ENCODE measurements around the gene TRANK1.

TRANK1 gene

GRCh38 chr3:36989005-36989404 is 44.2 kb upstream of the TRANK1 start:
- no peak overlapping the region for H3K4me3 ChIP-seq (ENCODE audit: low read length)
- TF ChIP-seq, protein P1, sequence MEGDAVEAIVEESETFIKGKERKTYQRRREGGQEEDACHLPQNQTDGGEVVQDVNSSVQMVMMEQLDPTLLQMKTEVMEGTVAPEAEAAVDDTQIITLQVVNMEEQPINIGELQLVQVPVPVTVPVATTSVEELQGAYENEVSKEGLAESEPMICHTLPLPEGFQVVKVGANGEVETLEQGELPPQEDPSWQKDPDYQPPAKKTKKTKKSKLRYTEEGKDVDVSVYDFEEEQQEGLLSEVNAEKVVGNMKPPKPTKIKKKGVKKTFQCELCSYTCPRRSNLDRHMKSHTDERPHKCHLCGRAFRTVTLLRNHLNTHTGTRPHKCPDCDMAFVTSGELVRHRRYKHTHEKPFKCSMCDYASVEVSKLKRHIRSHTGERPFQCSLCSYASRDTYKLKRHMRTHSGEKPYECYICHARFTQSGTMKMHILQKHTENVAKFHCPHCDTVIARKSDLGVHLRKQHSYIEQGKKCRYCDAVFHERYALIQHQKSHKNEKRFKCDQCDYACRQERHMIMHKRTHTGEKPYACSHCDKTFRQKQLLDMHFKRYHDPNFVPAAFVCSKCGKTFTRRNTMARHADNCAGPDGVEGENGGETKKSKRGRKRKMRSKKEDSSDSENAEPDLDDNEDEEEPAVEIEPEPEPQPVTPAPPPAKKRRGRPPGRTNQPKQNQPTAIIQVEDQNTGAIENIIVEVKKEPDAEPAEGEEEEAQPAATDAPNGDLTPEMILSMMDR (IDR thresholded peaks at IDR 0.05; ENCODE audit: insufficient read depth, low read depth, low read length, missing control alignments), result no peak
- DNase-seq (ENCODE audit: low read depth), result no peak

DNA sequence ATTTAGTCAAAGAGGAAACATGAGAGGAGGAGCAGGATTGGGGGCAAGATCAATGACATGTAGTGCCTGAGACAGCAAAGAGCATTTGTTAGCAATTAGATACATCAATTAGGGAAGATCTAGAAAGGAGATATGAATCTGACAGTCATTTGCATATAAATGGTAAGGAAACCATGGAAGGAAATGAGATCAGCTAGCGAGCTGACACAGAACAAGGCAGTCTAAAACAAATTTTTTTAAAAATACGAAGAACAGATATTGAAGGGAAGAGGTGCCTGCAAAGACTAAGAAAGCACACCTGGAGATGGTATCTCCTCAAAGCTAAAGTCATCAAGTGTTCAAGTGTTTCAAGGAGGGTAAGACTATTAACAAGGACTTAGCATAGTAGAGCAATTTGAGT is 43.5 kb upstream of the TRANK1 start:
- H3K4me3 ChIP-seq (ENCODE audit: low read length), result no peak overlapping the region
- DNase-seq (ENCODE audit: low read depth), result no peak
- TF ChIP-seq, protein P1 (IDR thresholded peaks at IDR 0.05; ENCODE audit: insufficient read depth, low read depth, low read length, missing control alignments), result no peak

DNA sequence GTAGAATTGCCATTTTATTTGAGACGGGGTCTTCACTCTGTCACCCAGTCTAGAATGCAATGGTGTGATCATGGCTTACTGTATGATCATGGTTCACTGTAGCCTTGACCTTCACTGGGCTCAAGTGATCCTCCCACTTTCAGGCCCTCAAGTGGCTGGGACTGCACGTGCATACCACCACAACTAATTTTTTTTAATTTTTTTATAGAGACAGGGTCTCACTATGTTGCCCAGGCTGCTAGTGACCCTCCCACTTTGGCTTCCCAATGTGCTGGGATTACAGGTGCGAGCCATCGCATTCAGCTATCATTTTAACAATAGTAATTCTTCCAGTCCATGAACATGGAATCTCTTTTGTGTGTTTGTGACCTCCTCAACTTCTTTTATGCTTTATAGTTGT is 36.2 kb upstream of the TRANK1 start:
- TF ChIP-seq, protein P1 (IDR thresholded peaks at IDR 0.05; ENCODE audit: insufficient read depth, low read depth, low read length, missing control alignments), result no peak
- H3K4me3 ChIP-seq (ENCODE audit: low read length), result no peak overlapping the region
- DNase-seq (ENCODE audit: low read depth), result no peak

DNA sequence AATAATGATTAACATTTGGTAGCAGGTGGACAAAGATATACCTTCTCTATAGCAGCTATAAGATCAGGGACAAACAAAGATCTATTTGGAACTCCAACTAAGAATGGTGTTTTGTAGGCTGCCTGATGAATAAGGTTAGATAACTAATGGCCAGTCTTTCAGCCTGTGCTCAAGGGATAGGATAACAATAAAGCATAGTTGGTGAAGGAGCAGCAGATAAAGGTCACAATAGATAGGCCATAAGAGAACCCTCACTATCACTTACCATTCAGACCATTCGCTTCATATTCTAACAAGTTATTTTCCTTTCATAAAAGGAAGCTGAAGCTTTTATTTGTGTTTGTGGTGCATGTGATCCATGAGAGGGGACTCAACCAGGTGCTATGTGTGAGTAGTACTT is 28.3 kb upstream of the TRANK1 start:
- no peak overlapping the region for H3K4me3 ChIP-seq (ENCODE audit: low read length)
- TF ChIP-seq, protein P1 (IDR thresholded peaks at IDR 0.05; ENCODE audit: insufficient read depth, low read depth, low read length, missing control alignments), result no peak
- no peak for DNase-seq (ENCODE audit: low read depth)

GRCh38 chr3:36972163-36972562 is 27.3 kb upstream of the TRANK1 start:
- no peak overlapping the region for H3K4me3 ChIP-seq (ENCODE audit: low read length)
- no peak for DNase-seq (ENCODE audit: low read depth)
- TF ChIP-seq, protein P1 (IDR thresholded peaks at IDR 0.05; ENCODE audit: insufficient read depth, low read depth, low read length, missing control alignments), result no peak

DNA sequence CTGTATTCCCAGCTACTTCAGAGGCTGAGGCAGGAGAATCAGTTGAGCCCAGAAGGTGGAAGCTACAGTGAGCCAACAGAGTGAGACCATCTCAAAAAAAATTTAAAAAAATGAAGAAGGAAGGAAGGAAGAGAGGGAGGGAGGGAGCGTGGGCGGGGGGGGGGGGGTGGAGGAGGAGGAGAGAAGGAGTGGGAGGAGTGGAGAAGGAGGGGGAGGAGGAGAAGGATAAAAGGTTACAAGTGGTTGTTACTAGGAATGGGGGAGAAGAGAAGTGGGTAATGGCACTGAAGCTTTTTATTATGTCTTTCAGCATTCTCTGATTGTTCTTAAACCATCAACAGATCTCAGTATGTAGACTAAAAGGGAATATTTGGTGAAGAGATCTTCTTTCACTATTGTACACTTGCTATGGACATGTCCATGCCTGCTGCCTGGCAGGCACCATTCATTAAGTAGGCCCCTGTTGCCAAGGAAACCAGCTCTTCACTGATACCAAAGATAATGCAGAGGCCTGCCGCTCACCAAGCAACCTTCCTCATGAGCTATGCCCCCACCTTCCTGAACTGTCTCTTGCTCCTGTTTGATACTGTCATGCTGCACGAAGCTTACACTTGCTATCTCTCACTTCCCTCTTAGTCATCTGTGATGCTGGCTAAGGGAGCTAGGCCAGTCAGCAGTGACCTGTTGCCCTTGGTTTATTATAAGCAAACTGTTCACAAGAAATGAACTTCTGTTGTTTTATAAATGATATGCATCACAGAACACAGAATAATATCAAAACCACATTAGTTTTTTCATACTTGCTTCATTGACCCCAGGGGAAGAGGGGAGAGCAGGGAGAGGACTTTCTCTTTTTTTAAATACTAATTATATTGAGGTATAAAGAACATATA is 24.9 kb upstream of the TRANK1 start:
- no peak overlapping the region for H3K4me3 ChIP-seq (ENCODE audit: low read length)
- TF ChIP-seq, protein P1 (IDR thresholded peaks at IDR 0.05; ENCODE audit: insufficient read depth, low read depth, low read length, missing control alignments), result no peak
- DNase-seq (ENCODE audit: low read depth), result peak; percentile 92

GRCh38 chr3:36969085-36969484 is 24.2 kb upstream of the TRANK1 start:
- no peak overlapping the region for H3K4me3 ChIP-seq (ENCODE audit: low read length)
- no peak for DNase-seq (ENCODE audit: low read depth)
- TF ChIP-seq, protein P1 (IDR thresholded peaks at IDR 0.05; ENCODE audit: insufficient read depth, low read depth, low read length, missing control alignments), result no peak

Measured in epithelial cell of esophagus (primary cell).